Stimulated activated CD4-positive, alpha-beta T cell treated with anti-CD3 and anti-CD28 coated beads, Interleukin-12 subunit alpha, Interleukin-12 subunit beta, amount 100 ng/mL, for 48 hours (primary cell): ENCODE data around the gene OBI1.
"Not testable (repeated sequence)": the region's sequence is repeated elsewhere in the genome, so short reads cannot be mapped to it uniquely, and the experiment has no call there.

Source experiments
- DNase-seq, 3 donors: peaks; one replicate each; pipeline ENCODE4 v3.0.0-alpha.2; 2020; ENCODE audit warnings: low read depth in 2 of 3, low spot score in 1 of 3

Gene OBI1

GRCh38 chr13:78649997-78650716 lies 8.8 kb downstream of the OBI1 start:
- no peak for DNase-seq

GRCh38 chr13:78647109-78647678 lies 11.8 kb downstream of the OBI1 start:
- DNase-seq, result not testable (repeated sequence)

- no peak for DNase-seq
Measured at GRCh38 chr13:78638216-78638615, 20.7 kb downstream of the OBI1 start.

- DNase-seq, result no peak
Measured at GRCh38 chr13:78636495-78636894, 22.5 kb downstream of the OBI1 start.

GRCh38 chr13:78632996-78633395 lies 26.0 kb downstream of the OBI1 start:
- no peak for DNase-seq

DNA sequence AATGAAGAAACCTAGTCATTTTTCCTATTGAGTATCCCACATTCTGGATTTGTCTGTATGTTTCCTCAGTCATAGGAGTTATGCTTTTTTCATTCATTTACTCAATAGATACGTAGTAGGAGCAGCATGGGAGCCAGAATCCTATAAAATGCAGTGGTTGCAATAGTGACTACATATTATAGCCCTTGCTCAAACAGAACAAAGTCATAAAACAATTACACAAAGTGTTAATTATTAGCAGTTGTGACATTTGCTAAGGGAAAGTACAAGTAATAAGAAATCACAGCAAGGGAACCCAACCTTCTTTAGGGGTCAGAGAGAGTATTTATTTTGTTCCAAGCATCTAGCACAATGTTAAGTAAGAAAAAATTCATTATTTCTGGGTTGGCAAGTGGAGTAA lies 27.9 kb downstream of the OBI1 start:
- no peak for DNase-seq

DNA sequence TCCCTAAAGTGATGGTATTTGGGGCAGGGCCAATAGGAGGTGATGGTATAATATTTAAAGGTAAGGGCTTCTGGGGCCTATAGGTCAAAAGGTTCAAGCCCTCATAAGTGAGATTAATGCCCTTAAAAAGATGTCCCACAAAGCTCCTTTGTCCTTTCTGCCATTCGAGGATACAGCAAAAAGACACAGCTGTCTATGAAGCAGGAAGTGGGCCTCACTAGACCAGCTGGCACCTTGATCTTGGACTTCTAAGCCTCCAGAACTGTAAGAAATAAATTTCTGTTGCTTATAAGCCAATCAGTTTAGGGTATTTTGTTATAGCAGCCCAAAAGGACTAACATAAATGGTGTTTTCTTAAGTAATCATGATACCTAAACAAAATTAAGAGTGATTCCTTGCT lies 28.4 kb downstream of the OBI1 start:
- DNase-seq, result no peak

- no peak for DNase-seq
Measured at GRCh38 chr13:78625384-78625783, 33.6 kb downstream of the OBI1 start.

DNA sequence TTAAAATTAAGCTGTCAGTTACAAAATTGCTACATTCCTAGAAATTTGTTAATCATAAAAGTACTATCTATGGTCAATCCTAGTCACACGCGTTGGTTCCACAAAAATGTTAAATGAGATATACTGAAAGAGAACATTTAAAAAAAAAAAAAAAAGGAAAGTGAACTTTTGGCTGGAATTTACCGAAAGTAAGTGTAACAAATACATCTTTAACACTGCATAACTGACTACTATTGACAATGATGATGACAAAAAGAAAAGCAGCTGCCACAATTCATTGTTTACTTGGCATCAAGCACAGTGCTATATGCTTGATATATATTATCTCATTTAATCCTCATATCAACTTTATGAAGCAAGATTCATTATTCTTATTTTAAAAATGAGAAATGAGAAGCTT lies 35.8 kb downstream of the OBI1 start:
- DNase-seq, result no peak

GRCh38 chr13:78620936-78621470 lies 38.0 kb downstream of the OBI1 start:
- DNase-seq, result no peak

- DNase-seq, result no peak
Measured at GRCh38 chr13:78618411-78618810, 40.5 kb downstream of the OBI1 start.

DNA sequence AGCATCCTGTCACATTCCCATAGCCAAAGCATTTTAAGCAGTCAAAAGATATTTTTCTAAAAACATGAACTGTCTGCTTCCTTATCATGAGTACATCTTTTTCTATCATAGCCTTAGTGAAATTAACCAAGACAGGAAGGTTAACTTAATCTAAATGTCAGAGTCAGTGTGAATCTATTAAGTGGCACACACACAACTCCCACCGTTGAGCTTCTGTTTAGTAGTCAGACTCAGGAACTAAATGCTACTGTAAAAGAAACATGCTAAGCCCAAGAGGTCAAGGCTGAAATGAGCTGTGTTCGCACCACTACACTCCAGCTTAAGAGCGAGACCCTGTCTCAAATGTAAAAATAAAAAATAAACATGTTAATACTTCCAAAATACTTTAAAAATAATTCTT lies 47.9 kb downstream of the OBI1 start:
- no peak for DNase-seq

DNA sequence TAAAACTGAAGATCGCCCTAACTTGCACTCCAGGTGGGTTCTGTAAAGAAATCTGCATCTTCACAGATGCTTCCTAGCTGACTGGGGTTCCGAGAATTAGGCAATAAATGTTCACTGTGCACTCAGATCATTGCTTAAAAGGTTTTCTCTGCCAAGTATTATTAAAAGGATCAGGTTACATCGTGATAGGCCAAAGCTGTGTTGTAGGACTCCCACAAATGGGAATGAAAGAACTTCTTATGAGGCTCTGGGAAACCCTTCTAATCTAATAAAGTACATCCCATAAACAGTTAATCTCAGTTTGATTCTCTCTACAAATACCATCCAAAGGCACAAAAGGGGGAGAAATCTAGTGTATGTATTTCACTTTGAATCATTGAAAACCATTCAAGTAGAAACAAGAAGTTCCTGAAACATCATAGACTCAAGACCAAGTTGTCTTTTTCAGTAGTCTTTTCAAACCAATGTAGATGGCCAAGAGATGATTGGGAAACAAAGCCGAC lies 48.5 kb downstream of the OBI1 start:
- DNase-seq, result no peak

- DNase-seq, result no peak
Measured at GRCh38 chr13:78609464-78610205, 49.3 kb downstream of the OBI1 start.

GRCh38 chr13:78608688-78609463 lies 50.1 kb downstream of the OBI1 start:
- no peak for DNase-seq

- DNase-seq, result no peak
Measured at GRCh38 chr13:78608252-78608687, 50.7 kb downstream of the OBI1 start.

- no peak for DNase-seq
Measured at GRCh38 chr13:78607409-78608251, 51.3 kb downstream of the OBI1 start.

- no peak for DNase-seq
Measured at GRCh38 chr13:78606471-78607408, 52.2 kb downstream of the OBI1 start.
